OCI-LY7 (cell line): ENCODE data around the gene TAMM41. TPM values are rescaled to one million over a fixed set of nuclear protein-coding genes. Genes with fewer than 3 reads are reported as not detected.

Experiments used
- BruUV-seq: library from RNA; stranded (reverse); fragments of 400-500 nt; replicated peaks from 2 replicates; lab custom pipeline; 2021; lab: Mats Ljungman, UMichigan
- CTCF ChIA-PET: fragments of 300-600 bp; sonication (Branson Sonifier 250); formaldehyde crosslinking; loops from one replicate; lab custom pipeline; 2022; ENCODE audit warnings: antibody characterized with exemption; ENCODE audit not compliant: unreplicated experiment; lab: Charles Lee
- POLR2A ChIA-PET: fragments of 300-600 bp; sonication (Branson Sonifier 250); formaldehyde crosslinking; loops from one replicate; lab custom pipeline; 2022; ENCODE audit warnings: antibody characterized with exemption; lab: Charles Lee
- DNase-seq: peaks from one replicate; pipeline ENCODE4 v3.0.0-alpha.2; 2015; ENCODE audit warnings: low spot score
- H2AFZ ChIP-seq: fragments of 200-600 bp; sonication (generic), shearing (Covaris generic); 2 replicates; pipeline ENCODE4 v1.6.1; 2014; ENCODE audit warnings: mild to moderate bottlenecking, antibody characterized with exemption, low read length, moderate library complexity
- H3K27ac ChIP-seq: fragments of 200-600 bp; sonication (generic); 2 replicates; pipeline ENCODE4 v1.5.1; 2014; ENCODE audit warnings: mixed run types, low read depth, mild to moderate bottlenecking, moderate library complexity, low read length, inconsistent platforms; ENCODE audit not compliant: poor library complexity, severe bottlenecking
- H3K36me3 ChIP-seq: fragments of 200-600 bp; sonication (generic); 2 replicates; pipeline ENCODE4 v1.6.1; 2014; ENCODE audit warnings: mild to moderate bottlenecking, antibody characterized with exemption, low read length, moderate library complexity, mixed read lengths; ENCODE audit not compliant: insufficient read depth
- H3K4me1 ChIP-seq: fragments of 200-600 bp; sonication (generic); 2 replicates; pipeline ENCODE4 v1.5.1; 2014; ENCODE audit warnings: mild to moderate bottlenecking, low read length; ENCODE audit not compliant: insufficient read depth, poor library complexity, severe bottlenecking
- H3K4me2 ChIP-seq: fragments of 200-600 bp; sonication (generic); 2 replicates; pipeline ENCODE4 v1.6.1; 2014; ENCODE audit warnings: mild to moderate bottlenecking, low read length
- H3K4me3 ChIP-seq: fragments of 200-600 bp; sonication (generic); 2 replicates; pipeline ENCODE4 v1.5.1; 2014; ENCODE audit warnings: mild to moderate bottlenecking, low read depth, low read length; ENCODE audit not compliant: poor library complexity, severe bottlenecking
- H3K79me2 ChIP-seq: fragments of 200-600 bp; sonication (generic); 2 replicates; pipeline ENCODE4 v1.6.1; 2016; ENCODE audit warnings: low read depth, mild to moderate bottlenecking, low read length, moderate library complexity, mixed read lengths; ENCODE audit not compliant: insufficient read depth
- H3K9me2 ChIP-seq: fragments of 200-600 bp; sonication (generic); 2 replicates; pipeline ENCODE4 v1.6.1; 2016; ENCODE audit warnings: mild to moderate bottlenecking, low read length, mixed read lengths; ENCODE audit not compliant: insufficient read depth
- H3K9me3 ChIP-seq: fragments of 200-600 bp; sonication (generic); 2 replicates; pipeline ENCODE4 v1.6.1; 2014; ENCODE audit warnings: mild to moderate bottlenecking, mixed run types, low read length, mixed read lengths
- H4K20me1 ChIP-seq: fragments of 200-600 bp; sonication (generic); 2 replicates; pipeline ENCODE4 v1.6.1; 2014; ENCODE audit warnings: mild to moderate bottlenecking, antibody characterized with exemption, low read length, moderate library complexity, mixed read lengths; ENCODE audit not compliant: insufficient read depth
- EZH2phosphoT487 ChIP-seq: fragments of 200-600 bp; sonication (generic); IDR thresholded peaks from 2 replicates; pipeline ENCODE4 v1.6.1; 2018; ENCODE audit warnings: low read depth, borderline replicate concordance, mild to moderate bottlenecking, mixed run types, antibody characterized with exemption, low read length, moderate library complexity, mixed read lengths
- intact Hi-C: fragments of 100-400 bp; cut with micrococcal nuclease; formaldehyde crosslinking; loops from one replicate; pipeline ENCODE4 v1.10.0; 2022; ENCODE audit not compliant: unreplicated experiment
- total RNA-seq, 2 experiments: library from RNA; depleted of rRNA in 1 of 2; stranded (reverse); fragments of >200 nt in 1 of 2; shearing (Covaris generic) in 1 of 2; gene quantifications; 2 replicates each; pipeline ENCODE4 v1.2.3, GENCODE V29; 2014 to 2022
- TF ChIP-seq, protein P1 (sequence below): fragments of 200-600 bp; sonication (generic); conservative IDR thresholded peaks from 2 replicates; pipeline ENCODE4 v1.5.1; 2014; ENCODE audit warnings: mild to moderate bottlenecking, antibody characterized with exemption, low read length, moderate library complexity, mixed read lengths

TAMM41 gene
- total RNA-seq, 2 experiments from 2014 or later = 14.6 to 47.9 TPM

GRCh38 chr3:11818033-11818432 lies 28.7 kb downstream of the TAMM41 start:
- POLR2A ChIA-PET = interaction anchor here (0.7 kb wide), 1 partner anchor 8 kb away, joined by 3 read pairs; no protein-coding TSS in a partner anchor
- intact Hi-C loops = no loop called here

GRCh38 chr3:11815111-11815510 lies 31.6 kb downstream of the TAMM41 start:
- Histone ChIP-seq H3K4me1 (no peaks in the 10 kb centered on the region), H3K9me3 (no peaks in the 10 kb centered on the region), H3K4me2 (no peak overlapping the region), H3K4me3 (no peak overlapping the region), H3K36me3 (peaks cover 54% of the 10 kb centered on the region), H2AFZ (no peak overlapping the region), H4K20me1 (0 out of 2 replicates have a peak, but pooled peaks cover 4% of the 10 kb centered on the region), H3K27ac (no peak overlapping the region), H3K9me2 (no peaks in the 10 kb centered on the region), H3K79me2 (no peaks in the 10 kb centered on the region)
- intact Hi-C loops = no loop called here
- ChIA-PET POLR2A (interaction anchor here (1.2 to 1.3 kb wide), 2 partner anchors 11 to 13 kb away, joined by 3 to 7 read pairs; no protein-coding TSS in a partner anchor), CTCF (no interaction called here)
- no peak for DNase-seq
- TF ChIP-seq, protein P1, sequence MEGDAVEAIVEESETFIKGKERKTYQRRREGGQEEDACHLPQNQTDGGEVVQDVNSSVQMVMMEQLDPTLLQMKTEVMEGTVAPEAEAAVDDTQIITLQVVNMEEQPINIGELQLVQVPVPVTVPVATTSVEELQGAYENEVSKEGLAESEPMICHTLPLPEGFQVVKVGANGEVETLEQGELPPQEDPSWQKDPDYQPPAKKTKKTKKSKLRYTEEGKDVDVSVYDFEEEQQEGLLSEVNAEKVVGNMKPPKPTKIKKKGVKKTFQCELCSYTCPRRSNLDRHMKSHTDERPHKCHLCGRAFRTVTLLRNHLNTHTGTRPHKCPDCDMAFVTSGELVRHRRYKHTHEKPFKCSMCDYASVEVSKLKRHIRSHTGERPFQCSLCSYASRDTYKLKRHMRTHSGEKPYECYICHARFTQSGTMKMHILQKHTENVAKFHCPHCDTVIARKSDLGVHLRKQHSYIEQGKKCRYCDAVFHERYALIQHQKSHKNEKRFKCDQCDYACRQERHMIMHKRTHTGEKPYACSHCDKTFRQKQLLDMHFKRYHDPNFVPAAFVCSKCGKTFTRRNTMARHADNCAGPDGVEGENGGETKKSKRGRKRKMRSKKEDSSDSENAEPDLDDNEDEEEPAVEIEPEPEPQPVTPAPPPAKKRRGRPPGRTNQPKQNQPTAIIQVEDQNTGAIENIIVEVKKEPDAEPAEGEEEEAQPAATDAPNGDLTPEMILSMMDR = no peak
- no peak for TF ChIP-seq EZH2phosphoT487
- BruUV-seq = no TSS peak

More at GRCh38 chr3:11818033-11818432, 28.7 kb downstream of the TAMM41 start:
- H3K9me2 ChIP-seq = no peaks in the 10 kb centered on the region
- no peak overlapping the region for H2AFZ ChIP-seq
- H3K36me3 ChIP-seq = peaks cover 74% of the 10 kb centered on the region
- BruUV-seq = no TSS peak
- DNase-seq = no peak
- CTCF ChIA-PET = no interaction called here
- H3K4me1 ChIP-seq = no peaks in the 10 kb centered on the region
- no peak overlapping the region for H3K27ac ChIP-seq
- no peaks in the 10 kb centered on the region for H3K79me2 ChIP-seq
- H4K20me1 ChIP-seq = 0 out of 2 replicates have a peak, but pooled peaks cover 4% of the 10 kb centered on the region
- no peak overlapping the region for H3K4me2 ChIP-seq
- no peak overlapping the region for H3K4me3 ChIP-seq
- no peaks in the 10 kb centered on the region for H3K9me3 ChIP-seq
- TF ChIP-seq EZH2phosphoT487 = no peak
- TF ChIP-seq, protein P1 = no peak

GRCh38 chr3:11814663-11815062 lies 32.0 kb downstream of the TAMM41 start:
- Histone ChIP-seq H3K4me1 (no peaks in the 10 kb centered on the region), H4K20me1 (0 out of 2 replicates have a peak, but pooled peaks cover 4% of the 10 kb centered on the region), H2AFZ (no peak overlapping the region), H3K4me3 (no peak overlapping the region), H3K79me2 (no peaks in the 10 kb centered on the region), H3K27ac (no peak overlapping the region), H3K9me3 (no peaks in the 10 kb centered on the region), H3K36me3 (peaks cover 54% of the 10 kb centered on the region), H3K9me2 (no peaks in the 10 kb centered on the region), H3K4me2 (no peak overlapping the region)
- no peak for DNase-seq
- no TSS peak for BruUV-seq
- ChIA-PET POLR2A (interaction anchor here (0.7 to 1.3 kb wide), 3 partner anchors 10 to 137 kb away, joined by 3 to 7 read pairs (median 3); no protein-coding TSS in a partner anchor), CTCF (no interaction called here)
- TF ChIP-seq, protein P1 = no peak
- no peak for TF ChIP-seq EZH2phosphoT487
- intact Hi-C loops = no loop called here
